Peyer's patch (tissue), 4 donors: ENCODE results near the gene EMC1. TPM values are rescaled to one million over a fixed set of nuclear protein-coding genes. Genes with fewer than 3 reads are reported as not detected.

Experiments used
- DNase-seq, 3 donors: peaks; one replicate each; pipeline ENCODE4 v3.0.0-alpha.2; 2017 to 2019
- H3K27ac ChIP-seq, 4 donors: fragments of 200-600 bp; sonication (generic); one replicate each; pipeline ENCODE4 v1.5.1; 2016 to 2019
- H3K27me3 ChIP-seq, 2 donors: fragments of 200-600 bp; sonication (generic); one replicate each; pipeline ENCODE4 v1.5.1; 2019
- H3K36me3 ChIP-seq, 3 donors: fragments of 200-600 bp; sonication (generic); one replicate each; pipeline ENCODE4 v1.5.1; 2016 to 2019
- H3K4me1 ChIP-seq, 4 donors: fragments of 200-600 bp; sonication (generic); one replicate each; pipeline ENCODE4 v1.5.1; 2016 to 2019
- H3K4me3 ChIP-seq, 4 donors: fragments of 200-600 bp; sonication (generic); 1 replicate in 3 of 4; 2 replicates in 1 of 4; pipeline ENCODE4 v1.5.1; 2016 to 2019; ENCODE audit warnings: mild to moderate bottlenecking in 1 of 4
- H3K9me3 ChIP-seq, 4 donors: fragments of 200-600 bp; sonication (generic); one replicate each; pipeline ENCODE4 v1.5.1; 2016 to 2019; ENCODE audit warnings: mild to moderate bottlenecking in 1 of 4
- CTCF ChIP-seq, 6 experiments: fragments of 450-650 bp in 4 of 6; fragments of 200-600 bp in 2 of 6; sonication (generic) in 1 of 6; IDR thresholded peaks; one replicate each; pipeline ENCODE4 v1.5.1; 2017 to 2019; ENCODE audit warnings: antibody characterized with exemption in 6 of 6, mild to moderate bottlenecking in 3 of 6, moderate library complexity in 1 of 6
- POLR2A ChIP-seq, 2 donors: fragments of 450-650 bp; IDR thresholded peaks; one replicate each; pipeline ENCODE4 v1.5.1; 2017; ENCODE audit warnings: antibody characterized with exemption in 2 of 2, mild to moderate bottlenecking in 2 of 2, moderate library complexity in 2 of 2
- total RNA-seq, 4 donors: library from RNA; depleted of rRNA; stranded (reverse); fragments of >200 nt; gene quantifications; one replicate each; pipeline ENCODE4 v1.1.0, GENCODE V29; 2016

EMC1 gene
- total RNA-seq, 4 donors from 2014 or later, result 28.0 to 71.0 (median 37.0) TPM

- no peak for DNase-seq
- no peaks in the 10 kb centered on the region for H3K9me3 ChIP-seq
- no peaks in the 10 kb centered on the region for H3K27me3 ChIP-seq
- H3K4me1 ChIP-seq, result peaks cover 2 to 31% (median 9%) of the 10 kb centered on the region in 4 donors
- TF ChIP-seq POLR2A (IDR thresholded peaks at IDR 0.05) (no peak), CTCF (IDR thresholded peaks at IDR 0.05) (no peak)
- H3K27ac ChIP-seq, result no peak overlapping the region
- peaks cover 0 to 45% (median 0%) of the 10 kb centered on the region in 3 donors for H3K36me3 ChIP-seq
- no peak overlapping the region for H3K4me3 ChIP-seq
Measured at GRCh38 chr1:19254416-19254815, 3.1 kb upstream of the EMC1 start.

GRCh38 chr1:19250629-19251304 is 557 bp downstream of the EMC1 start:
- no peak for DNase-seq
- Histone ChIP-seq H3K9me3 (no peaks in the 10 kb centered on the region), H3K4me1 (peaks cover 2 to 31% (median 9%) of the 10 kb centered on the region in 4 donors)

GRCh38 chr1:19240673-19241538 is 10.4 kb downstream of the EMC1 start:
- no peaks in the 10 kb centered on the region for H3K9me3 ChIP-seq
- no peaks in the 10 kb centered on the region for H3K27me3 ChIP-seq
- TF ChIP-seq POLR2A (IDR thresholded peaks at IDR 0.05), result no peak
- TF ChIP-seq CTCF (IDR thresholded peaks at IDR 0.05), result peak; percentile 66 to 95 (median 92)
- peaks cover 0 to 90% (median 0%) of the 10 kb centered on the region in 3 donors for H3K36me3 ChIP-seq
- peak; percentile 22 to 79 (median 74) for DNase-seq
- H3K4me1 ChIP-seq, result no peaks in the 10 kb centered on the region
- no peak overlapping the region for H3K4me3 ChIP-seq
- peak overlapping the region in 2 of 4 donors; percentile 16 to 44 for H3K27ac ChIP-seq

More at GRCh38 chr1:19250629-19251304, 557 bp downstream of the EMC1 start:
- Histone ChIP-seq H3K27ac (peak overlapping the region; percentile 89 to 98 (median 94)), H3K36me3 (peaks cover 0 to 18% (median 0%) of the 10 kb centered on the region in 3 donors), H3K27me3 (no peaks in the 10 kb centered on the region), H3K4me3 (peak overlapping the region; percentile 76 to 97 (median 88))
- no peak for TF ChIP-seq CTCF (IDR thresholded peaks at IDR 0.05)
- TF ChIP-seq POLR2A (IDR thresholded peaks at IDR 0.05), result no peak

GRCh38 chr1:19239876-19240275 is 11.4 kb downstream of the EMC1 start:
- Histone ChIP-seq H3K4me1 (no peaks in the 10 kb centered on the region), H3K27ac (no peak overlapping the region), H3K4me3 (no peak overlapping the region), H3K9me3 (no peaks in the 10 kb centered on the region), H3K27me3 (no peaks in the 10 kb centered on the region), H3K36me3 (peaks cover 0 to 97% (median 0%) of the 10 kb centered on the region in 3 donors)
- no peak for DNase-seq
- TF ChIP-seq CTCF (IDR thresholded peaks at IDR 0.05) (no peak), POLR2A (IDR thresholded peaks at IDR 0.05) (no peak)

- no peak for TF ChIP-seq CTCF (IDR thresholded peaks at IDR 0.05)
- no peak for TF ChIP-seq POLR2A (IDR thresholded peaks at IDR 0.05)
- peaks cover 0 to 99% (median 0%) of the 10 kb centered on the region in 3 donors for H3K36me3 ChIP-seq
- H3K9me3 ChIP-seq, result no peaks in the 10 kb centered on the region
- no peaks in the 10 kb centered on the region for H3K4me1 ChIP-seq
- DNase-seq, result no peak
- H3K27me3 ChIP-seq, result no peaks in the 10 kb centered on the region
- no peak overlapping the region for H3K4me3 ChIP-seq
- H3K27ac ChIP-seq, result no peak overlapping the region
Measured at GRCh38 chr1:19234224-19234623, 17.1 kb downstream of the EMC1 start.
